HCT116 (cell line): ENCODE results near the gene SMAGP. TPM values are rescaled to one million over a fixed set of nuclear protein-coding genes. Genes with fewer than 3 reads are reported as not detected.

Source experiments
- ATAC-seq: fragments of 200-7000 bp; cut with Tn5 transposase; 2 replicates; pipeline ENCODE4 v1.9.1; 2020; ENCODE audit warnings: mild to moderate bottlenecking, moderate library complexity
- BruUV-seq: library from RNA; stranded (reverse); fragments of 400-500 nt; replicated peaks from 2 replicates; lab custom pipeline; 2021; lab: Mats Ljungman, UMichigan
- CTCF ChIA-PET: fragments of 300-600 bp; sonication (Branson Sonifier 250); formaldehyde crosslinking; loops from one replicate; lab custom pipeline; 2021; ENCODE audit warnings: antibody characterized with exemption; lab: Charles Lee
- POLR2A ChIA-PET: fragments of 300-600, 350-600 bp; sonication (Branson Sonifier 250); formaldehyde crosslinking; loops from one replicate; lab custom pipeline; 2021; ENCODE audit warnings: antibody characterized with exemption; lab: Charles Lee
- RAD21 ChIA-PET, 2 experiments: fragments of 300-600 bp; sonication (Branson Sonifier 250); formaldehyde crosslinking; loops; one replicate each; lab custom pipeline; 2023; ENCODE audit warnings: low total read pairs in 2 of 2; ENCODE audit not compliant: uncharacterized antibody in 2 of 2, unreplicated experiment in 2 of 2, low non-redundant PET in 1 of 2; lab: Charles Lee
- DNase-seq: peaks from one replicate; pipeline ENCODE4 v3.0.0-alpha.2; 2010; ENCODE audit warnings: low read depth, low spot score
- H2AFZ ChIP-seq: fragments of 200-600 bp; shearing (Covaris generic), sonication (generic); 2 replicates; pipeline ENCODE4 v1.6.1; 2017; ENCODE audit warnings: low read depth, mixed run types, mixed read lengths, antibody characterized with exemption, low read length; ENCODE audit not compliant: poor library complexity, severe bottlenecking
- H3K27ac ChIP-seq: 2 replicates; pipeline ENCODE4 v1.5.1; 2012; ENCODE audit warnings: low read depth, low read length
- H3K27me3 ChIP-seq: fragments of 200-600 bp; sonication (generic); 2 replicates; pipeline ENCODE4 v1.6.1; 2016; ENCODE audit warnings: mixed run types, low read length, mixed read lengths; ENCODE audit not compliant: insufficient read depth
- H3K36me3 ChIP-seq, 2 experiments: fragments of 200-500 bp in 1 of 2; fragments of 200-600 bp in 1 of 2; sonication (Bioruptor generic) in 1 of 2; sonication (generic) in 1 of 2; 2 replicates each; pipeline versions ENCODE4 v1.5.1 to v1.6.1; 2014 to 2016; ENCODE audit warnings: low read length in 2 of 2, inconsistent platforms in 1 of 2, mixed read lengths in 1 of 2, mixed run types in 1 of 2; ENCODE audit not compliant: insufficient read depth in 2 of 2, control insufficient read depth in 1 of 2
- H3K4me1 ChIP-seq, 2 experiments: fragments of 200-600 bp in 1 of 2; sonication (generic) in 1 of 2; 2 replicates each; pipeline versions ENCODE4 v1.5.1 to v1.6.1; 2012 to 2017; ENCODE audit warnings: low read length in 2 of 2, inconsistent platforms in 1 of 2, mild to moderate bottlenecking in 1 of 2, mixed read lengths in 1 of 2, mixed run types in 1 of 2, moderate library complexity in 1 of 2; ENCODE audit not compliant: insufficient read depth in 2 of 2, control insufficient read depth in 1 of 2
- H3K4me2 ChIP-seq: fragments of 200-600 bp; sonication (generic); 2 replicates; pipeline ENCODE4 v1.6.1; 2017; ENCODE audit warnings: mixed run types, low read length, mixed read lengths
- H3K4me3 ChIP-seq, 2 experiments: fragments of 200-600 bp in 1 of 2; sonication (generic) in 1 of 2; replicated peaks in 1 of 2; 2 replicates each; pipeline ENCODE4 v1.5.1; 2011 to 2016; ENCODE audit warnings: low read length in 2 of 2, control low read depth in 1 of 2, low read depth in 1 of 2, mild to moderate bottlenecking in 1 of 2, mixed read lengths in 1 of 2, mixed run types in 1 of 2
- H3K79me2 ChIP-seq: fragments of 200-600 bp; sonication (generic); 2 replicates; pipeline ENCODE4 v1.6.1; 2017; ENCODE audit warnings: mild to moderate bottlenecking, mixed run types, low read length, moderate library complexity, mixed read lengths; ENCODE audit not compliant: insufficient read depth
- H3K9ac ChIP-seq: fragments of 200-600 bp; sonication (generic); 2 replicates; pipeline ENCODE4 v1.6.1; 2016; ENCODE audit warnings: low read length, mixed read lengths
- H3K9me2 ChIP-seq: fragments of 200-600 bp; sonication (generic), shearing (Covaris generic); 2 replicates; pipeline ENCODE4 v1.6.1; 2017; ENCODE audit warnings: mixed run types, mild to moderate bottlenecking, moderate library complexity; ENCODE audit not compliant: insufficient read depth
- H3K9me3 ChIP-seq, 2 experiments: fragments of 200-500 bp in 1 of 2; fragments of 200-600 bp in 1 of 2; sonication (Bioruptor generic) in 1 of 2; sonication (generic) in 1 of 2; 2 replicates each; pipeline ENCODE4 v1.6.1; 2014 to 2017; ENCODE audit warnings: low read length in 2 of 2, mixed read lengths in 2 of 2, inconsistent platforms in 1 of 2, low read depth in 1 of 2, mild to moderate bottlenecking in 1 of 2, mixed run types in 1 of 2, moderate library complexity in 1 of 2; ENCODE audit not compliant: control insufficient read depth in 1 of 2, insufficient read depth in 1 of 2
- H4K20me1 ChIP-seq: fragments of 200-600 bp; sonication (generic), shearing (Covaris generic); 2 replicates; pipeline ENCODE4 v1.6.1; 2017; ENCODE audit warnings: mixed run types, mild to moderate bottlenecking, moderate library complexity; ENCODE audit not compliant: insufficient read depth
- CEBPB ChIP-seq: IDR thresholded peaks from 2 replicates; pipeline ENCODE4 v1.6.1; 2012; ENCODE audit warnings: low read depth
- CTCF ChIP-seq, 3 experiments: fragments of 200-600 bp in 1 of 3; sonication (generic) in 1 of 3; IDR thresholded peaks in 2 of 3; conservative IDR thresholded peaks in 1 of 3; 2 replicates each; pipeline ENCODE4 v1.5.1; 2012 to 2017; ENCODE audit warnings: low read depth in 2 of 3, low read length in 2 of 3, antibody characterized with exemption in 1 of 3, borderline replicate concordance in 1 of 3, control low read depth in 1 of 3, mild to moderate bottlenecking in 1 of 3, mixed read lengths in 1 of 3, mixed run types in 1 of 3, moderate library complexity in 1 of 3; ENCODE audit not compliant: insufficient read depth in 1 of 3
- EGR1 ChIP-seq: IDR thresholded peaks from 2 replicates; pipeline ENCODE4 v1.6.1; 2012; ENCODE audit warnings: low read depth
- ELF1 ChIP-seq: IDR thresholded peaks from 2 replicates; pipeline ENCODE4 v1.6.1; 2012; ENCODE audit warnings: low read depth, borderline replicate concordance
- FOSL1 ChIP-seq: IDR thresholded peaks from 2 replicates; pipeline ENCODE4 v1.6.1; 2012; ENCODE audit warnings: low read depth
- JUND ChIP-seq: IDR thresholded peaks from 2 replicates; pipeline ENCODE4 v1.6.1; 2012
- POLR2A ChIP-seq: IDR thresholded peaks from 2 replicates; pipeline ENCODE4 v1.7.0; 2011; ENCODE audit warnings: borderline replicate concordance; ENCODE audit not compliant: insufficient read depth, insufficient read length; ENCODE audit errors: extremely low read depth
- POLR2AphosphoS5 ChIP-seq: IDR thresholded peaks from 2 replicates; pipeline ENCODE4 v1.6.1; 2011; ENCODE audit warnings: mild to moderate bottlenecking, low read depth, low read length, moderate library complexity
- RAD21 ChIP-seq: IDR thresholded peaks from 2 replicates; pipeline ENCODE4 v1.6.1; 2012; ENCODE audit warnings: low read depth, mild to moderate bottlenecking
- REST ChIP-seq: IDR thresholded peaks from 2 replicates; pipeline ENCODE4 v1.6.1; 2012; ENCODE audit warnings: low read depth
- SIN3A ChIP-seq: IDR thresholded peaks from 2 replicates; pipeline ENCODE4 v1.6.1; 2012; ENCODE audit warnings: low read depth
- SP1 ChIP-seq: IDR thresholded peaks from 2 replicates; pipeline ENCODE4 v1.6.1; 2012; ENCODE audit warnings: low read depth
- ZNF274 ChIP-seq: fragments of 200-500 bp; sonication (Bioruptor generic); IDR thresholded peaks from 2 replicates; pipeline ENCODE4 v1.6.1; 2014; ENCODE audit warnings: mild to moderate bottlenecking, low read depth, low read length, inconsistent platforms
- intact Hi-C: fragments of 100-400 bp; cut with micrococcal nuclease; formaldehyde crosslinking; loops from 2 replicates; pipeline ENCODE4 v1.10.0; 2022
- total RNA-seq: library from RNA; stranded (reverse); gene quantifications from one replicate; pipeline ENCODE4 v1.2.1, GENCODE V29; 2021; ENCODE audit not compliant: unreplicated experiment

SMAGP gene
- total RNA-seq, 1 experiment from 2014 or later: 39.9 TPM

- no peak overlapping the region for H3K4me3 ChIP-seq
- H3K36me3 ChIP-seq: peaks cover 40 to 45% of the 10 kb centered on the region in 2 experiments
- DNase-seq (no peak), ATAC-seq (no peak)
- TSS peak; percentile 8 for BruUV-seq
- POLR2A ChIA-PET: no interaction called here
- no peaks in the 10 kb centered on the region for H3K27me3 ChIP-seq
- H2AFZ ChIP-seq: no peak overlapping the region
- no peak for TF ChIP-seq CEBPB
- no peak for TF ChIP-seq CTCF (IDR thresholded peaks at IDR 0.05 in 2 of 3, conservative IDR thresholded peaks at IDR 0.05 in 1 of 3; ENCODE audit: borderline replicate concordance in 1 of 3, insufficient read depth in 1 of 3, low read depth in 2 of 3, low read length in 2 of 3)
- no peak for TF ChIP-seq EGR1
- H3K4me1 ChIP-seq: peaks cover 10 to 20% of the 10 kb centered on the region in 2 experiments
- no peaks in the 10 kb centered on the region for H3K9me2 ChIP-seq
- RAD21 ChIA-PET: interaction anchor here in 1 of 2 experiments (1.2 kb wide), 1 partner anchor 98 kb away, joined by 4 read pairs; no protein-coding TSS in a partner anchor
- intact Hi-C loops: no loop called here
- H3K27ac ChIP-seq: no peak overlapping the region
- H3K4me2 ChIP-seq: no peak overlapping the region
- H3K9ac ChIP-seq: no peak overlapping the region
- H3K9me3 ChIP-seq: no peaks in the 10 kb centered on the region
- CTCF ChIA-PET: interaction anchor here (1.9 kb wide), 1 partner anchor 10 kb away, joined by 7 read pairs; no protein-coding TSS in a partner anchor
- no peaks in the 10 kb centered on the region; the same call in 1 of the 2 replicates for H4K20me1 ChIP-seq
- H3K79me2 ChIP-seq: peaks cover 28% of the 10 kb centered on the region
Measured at GRCh38 chr12:51242876-51243275, 27.3 kb downstream of the SMAGP start.

GRCh38 chr12:51242120-51242519 is 28.1 kb downstream of the SMAGP start:
- H4K20me1 ChIP-seq: no peaks in the 10 kb centered on the region; the same call in 1 of the 2 replicates
- ChIA-PET RAD21 (no interaction called here), POLR2A (no interaction called here), CTCF (no interaction called here)
- H3K4me1 ChIP-seq: peaks cover 12 to 21% of the 10 kb centered on the region in 2 experiments
- BruUV-seq: no TSS peak
- no peak overlapping the region for H3K4me3 ChIP-seq
- no peak for DNase-seq
- no peaks in the 10 kb centered on the region for H3K27me3 ChIP-seq
- H3K9ac ChIP-seq: no peak overlapping the region
- no peaks in the 10 kb centered on the region for H3K9me2 ChIP-seq
- H3K9me3 ChIP-seq: no peaks in the 10 kb centered on the region
- no peak for ATAC-seq
- peaks cover 28% of the 10 kb centered on the region for H3K79me2 ChIP-seq
- no peak overlapping the region for H3K4me2 ChIP-seq
- no peak overlapping the region for H2AFZ ChIP-seq
- H3K27ac ChIP-seq: no peak overlapping the region
- peaks cover 40 to 45% of the 10 kb centered on the region in 2 experiments for H3K36me3 ChIP-seq
- intact Hi-C loops: no loop called here
- TF ChIP-seq JUND (no peak), CTCF (IDR thresholded peaks at IDR 0.05 in 2 of 3, conservative IDR thresholded peaks at IDR 0.05 in 1 of 3; ENCODE audit: borderline replicate concordance in 1 of 3, insufficient read depth in 1 of 3, low read depth in 2 of 3, low read length in 2 of 3) (no peak), POLR2AphosphoS5 (no peak), SIN3A (no peak), POLR2A (no peak), REST (no peak), FOSL1 (no peak), ZNF274 (no peak), SP1 (no peak), EGR1 (no peak), RAD21 (no peak), ELF1 (no peak)
